ENCODE measurements around the gene MKNK2.

- TF ChIP-seq CTCF (IDR thresholded peaks at IDR 0.05): no peak
- TF ChIP-seq POLR2A (IDR thresholded peaks at IDR 0.05): no peak
Observed at GRCh38 chr19:2100719-2101061, 49.6 kb upstream of the MKNK2 start.

Data from lower leg skin (tissue), 3 donors.